HG02970 (cell line): Measurements from ENCODE around the gene FOXE1.

Experiments used
- ATAC-seq: cut with Tn5 transposase; IDR thresholded peaks from one replicate; pipeline ENCODE4 v1.9.1; 2021; ENCODE audit warnings: mild to moderate bottlenecking, moderate library complexity, moderate number of reproducible peaks; ENCODE audit not compliant: unreplicated experiment, low FRiP score

The FOXE1 gene

GRCh38 chr9:97905228-97905627 is 52.2 kb downstream of the FOXE1 start:
- ATAC-seq, result no peak
